Heart left ventricle (tissue), 13 donors: ENCODE measurements around the gene GTF3C5.

ENCODE experiments used
- POLR2A ChIP-seq, 2 donors: fragments of 450-650 bp; IDR thresholded peaks; one replicate each; pipeline ENCODE4 v1.6.1; 2017; ENCODE audit warnings: antibody characterized with exemption in 2 of 2, mild to moderate bottlenecking in 2 of 2, moderate library complexity in 2 of 2
- TF ChIP-seq, protein P1 (sequence below), 12 donors: fragments of 200-600 bp; sonication (generic) in 4 of 12; IDR thresholded peaks; one replicate each; pipeline versions ENCODE4 v1.5.0 to v1.8.0; 2018 to 2022; ENCODE audit warnings: antibody characterized with exemption in 12 of 12, mild to moderate bottlenecking in 5 of 12
- donor health status: ischemic (EF 13 %, LVEDD 7.1; RV severe dilation, severe dysfunction).
- donor health status: DM: no; HTN: yes; CAD: no.
- donor health status: DM: no; HTN: no; CAD: no.
- donor health status: ischemic (EF 25% LVEDD 6.9; RV normal size, moderate dysfunction).
- donor health status: ischemic (EF 25% LVEDD 5.7; RV mildly dilated, moderate dysfunction).
- donor health status: ischemic (EF 35%, LVEDD 5.7; RV mildly dilated, moderate dysfunction).
- donor health status: nonischemic (EF 11% LVEDD 7.7; RV severe dilation, severe dysfunction).
- donor health status: DM: yes; HTN: yes; CAD: no.
- donor health status: PGD.
- donor health status: ischemic (EF 29% LVEDD 5.4; RV normal size, mild dysfunction).
- donor health status: nonischemic (EF 23%, LVEDD 6.1; RV moderate dilation, normal function).

DNA sequence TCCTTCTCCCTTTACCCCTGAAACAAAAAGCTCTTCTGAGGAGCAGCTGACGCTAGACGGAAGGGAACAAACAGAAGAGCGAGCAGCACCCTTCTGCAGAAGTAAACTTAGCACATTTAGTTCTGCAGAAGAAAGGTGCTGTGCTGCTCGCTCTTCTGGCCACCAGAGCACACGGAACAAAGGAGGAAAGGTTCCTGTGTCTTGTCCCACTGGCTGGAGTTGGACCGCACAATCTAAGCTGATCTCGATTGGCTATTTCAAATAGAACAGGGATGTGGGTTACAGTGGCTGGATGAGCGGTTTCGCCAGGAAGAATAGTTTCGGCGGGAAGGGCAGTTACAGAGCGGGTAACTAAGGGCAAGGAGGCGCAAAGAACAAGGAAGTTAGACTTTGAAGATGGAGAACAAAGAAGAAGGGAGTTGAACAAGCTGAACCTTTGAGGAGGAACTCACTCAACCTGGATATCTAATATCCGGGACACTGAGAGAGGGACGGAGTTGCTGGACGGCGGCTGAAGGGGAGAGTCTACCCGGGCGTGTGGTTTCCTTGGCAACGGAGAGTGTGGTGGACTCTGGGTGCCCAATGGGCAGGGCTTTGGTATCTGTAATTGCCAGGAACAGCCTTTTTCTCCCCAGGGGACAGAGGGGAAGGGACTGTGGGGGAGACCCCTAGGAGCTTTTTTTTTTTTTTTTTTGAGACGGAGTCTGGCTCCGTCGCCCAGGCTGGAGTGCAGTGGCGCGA is 7.1 kb downstream of the GTF3C5 start:
- TF ChIP-seq, protein P1, sequence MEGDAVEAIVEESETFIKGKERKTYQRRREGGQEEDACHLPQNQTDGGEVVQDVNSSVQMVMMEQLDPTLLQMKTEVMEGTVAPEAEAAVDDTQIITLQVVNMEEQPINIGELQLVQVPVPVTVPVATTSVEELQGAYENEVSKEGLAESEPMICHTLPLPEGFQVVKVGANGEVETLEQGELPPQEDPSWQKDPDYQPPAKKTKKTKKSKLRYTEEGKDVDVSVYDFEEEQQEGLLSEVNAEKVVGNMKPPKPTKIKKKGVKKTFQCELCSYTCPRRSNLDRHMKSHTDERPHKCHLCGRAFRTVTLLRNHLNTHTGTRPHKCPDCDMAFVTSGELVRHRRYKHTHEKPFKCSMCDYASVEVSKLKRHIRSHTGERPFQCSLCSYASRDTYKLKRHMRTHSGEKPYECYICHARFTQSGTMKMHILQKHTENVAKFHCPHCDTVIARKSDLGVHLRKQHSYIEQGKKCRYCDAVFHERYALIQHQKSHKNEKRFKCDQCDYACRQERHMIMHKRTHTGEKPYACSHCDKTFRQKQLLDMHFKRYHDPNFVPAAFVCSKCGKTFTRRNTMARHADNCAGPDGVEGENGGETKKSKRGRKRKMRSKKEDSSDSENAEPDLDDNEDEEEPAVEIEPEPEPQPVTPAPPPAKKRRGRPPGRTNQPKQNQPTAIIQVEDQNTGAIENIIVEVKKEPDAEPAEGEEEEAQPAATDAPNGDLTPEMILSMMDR (IDR thresholded peaks at IDR 0.05): no peak
- TF ChIP-seq POLR2A (IDR thresholded peaks at IDR 0.05): no peak
